GM18867 (cell line): ENCODE data around the gene APOB.

ENCODE experiments used
- ATAC-seq: cut with Tn5 transposase; IDR thresholded peaks from one replicate; pipeline ENCODE4 v1.9.1; 2021; ENCODE audit warnings: mild to moderate bottlenecking, moderate library complexity; ENCODE audit not compliant: unreplicated experiment

APOB gene

DNA sequence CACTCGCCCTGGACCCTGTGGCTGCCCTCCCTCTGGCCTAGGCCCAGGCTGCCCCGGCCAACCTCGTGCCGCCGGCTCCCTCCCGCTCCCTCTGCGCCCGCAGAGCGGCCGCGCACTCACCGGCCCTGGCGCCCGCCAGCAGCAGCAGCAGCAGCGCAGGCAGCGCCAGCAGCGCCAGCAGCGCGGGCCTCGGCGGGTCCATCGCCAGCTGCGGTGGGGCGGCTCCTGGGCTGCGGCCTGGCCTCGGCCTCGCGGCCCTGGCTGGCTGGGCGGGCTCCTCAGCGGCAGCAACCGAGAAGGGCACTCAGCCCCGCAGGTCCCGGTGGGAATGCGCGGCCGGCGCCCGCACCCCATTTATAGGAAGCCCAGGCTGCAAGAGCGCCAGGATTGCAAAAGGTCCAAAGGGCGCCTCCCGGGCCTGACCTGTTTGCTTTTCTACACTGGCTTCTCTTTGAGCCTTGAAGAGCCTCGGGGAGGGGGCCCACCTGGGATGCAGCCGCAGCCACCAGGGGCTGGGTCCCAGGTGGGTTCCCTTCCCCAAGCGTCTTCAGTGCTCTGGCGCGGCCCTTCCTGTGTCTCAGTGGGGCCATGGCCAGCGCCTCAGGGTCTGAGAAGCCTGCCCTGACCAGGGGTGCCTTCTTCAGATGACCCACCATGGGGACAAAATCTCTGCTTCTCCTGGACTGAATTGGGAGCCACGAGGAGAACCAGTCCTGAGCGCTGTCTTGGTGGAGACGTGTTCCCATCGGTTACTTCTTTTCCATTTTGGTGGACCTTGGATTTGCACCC is at the start of gene APOB:
APOB (minus strand) TSS at position 330 of the 789 bp plus-strand sequence; CDS start at position 202, 128 bp downstream.
- ATAC-seq = no peak

- no peak for ATAC-seq
These were observed 48.5 kb upstream of the APOB start for GRCh38 chr2:21092308-21092869.

- no peak for ATAC-seq
These were observed 40.5 kb upstream of the APOB start for GRCh38 chr2:21084401-21084800.

GRCh38 chr2:21083482-21083881 is 39.6 kb upstream of the APOB start:
- ATAC-seq = no peak

DNA sequence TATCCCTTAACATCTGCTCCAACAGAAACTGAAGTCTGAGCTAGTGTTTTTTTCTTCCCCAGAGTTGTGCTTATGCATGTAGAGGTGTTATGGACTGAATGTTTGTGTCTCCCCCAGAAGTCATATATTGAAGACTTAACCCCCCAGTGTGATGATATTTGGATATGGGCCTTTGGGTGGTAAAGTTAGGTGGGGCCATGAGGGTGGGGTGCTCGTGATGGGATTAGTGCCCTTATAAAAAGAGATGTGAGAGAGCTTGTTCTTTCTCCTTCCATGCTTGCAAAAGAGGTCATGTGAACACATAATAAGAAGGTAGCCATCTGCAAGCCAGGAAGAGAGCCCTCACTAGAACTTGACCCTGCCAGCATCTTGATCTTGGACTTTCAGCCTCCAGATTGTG is 34.4 kb upstream of the APOB start:
- ATAC-seq = no peak

- ATAC-seq = no peak
These were observed 28.8 kb upstream of the APOB start for GRCh38 chr2:21072477-21073242.

DNA sequence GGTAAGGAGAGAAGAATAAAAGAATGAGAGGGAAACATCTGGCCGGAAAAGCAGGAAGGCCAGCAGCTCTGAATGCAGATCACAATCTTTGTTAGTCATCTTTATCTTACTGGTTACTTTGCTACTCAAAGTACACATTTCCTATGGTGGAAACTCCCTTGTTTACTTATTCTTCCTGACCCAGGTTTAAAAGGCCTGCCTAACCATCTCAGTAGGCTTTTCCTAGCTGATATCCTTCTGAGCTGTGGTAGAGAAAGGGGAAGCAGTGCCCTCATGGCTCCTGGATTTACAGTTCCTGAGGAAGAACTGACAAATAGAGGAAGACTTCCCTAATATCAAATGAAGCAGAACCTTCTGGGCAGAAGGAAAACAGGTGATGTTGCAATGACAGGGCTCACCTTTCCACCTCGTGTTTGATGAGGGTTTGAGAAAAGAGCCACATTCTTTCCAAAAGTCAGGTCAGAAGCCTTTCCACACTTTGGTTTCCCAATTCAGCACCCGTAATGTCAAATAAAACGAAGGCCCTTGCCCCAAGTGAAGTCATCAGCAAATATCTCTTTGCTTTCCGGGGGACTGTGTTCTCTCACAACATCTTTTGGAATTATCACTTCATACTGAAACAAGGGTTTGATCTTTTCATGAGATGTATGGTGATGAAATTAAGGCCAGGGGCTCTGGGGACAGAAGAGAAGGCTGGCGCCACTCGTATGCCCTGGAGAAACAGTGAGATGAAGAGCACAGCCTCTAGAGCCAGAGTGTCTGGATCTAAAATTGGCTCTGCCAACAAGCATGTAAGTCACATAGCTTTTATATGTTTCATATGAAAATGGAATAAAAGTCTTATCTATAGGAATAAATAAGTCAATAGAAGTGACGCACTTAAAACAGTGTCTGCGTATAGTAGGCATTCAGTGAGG is 26.7 kb upstream of the APOB start:
- ATAC-seq = no peak

GRCh38 chr2:21069746-21070340 is 26.0 kb upstream of the APOB start:
- ATAC-seq = no peak

DNA sequence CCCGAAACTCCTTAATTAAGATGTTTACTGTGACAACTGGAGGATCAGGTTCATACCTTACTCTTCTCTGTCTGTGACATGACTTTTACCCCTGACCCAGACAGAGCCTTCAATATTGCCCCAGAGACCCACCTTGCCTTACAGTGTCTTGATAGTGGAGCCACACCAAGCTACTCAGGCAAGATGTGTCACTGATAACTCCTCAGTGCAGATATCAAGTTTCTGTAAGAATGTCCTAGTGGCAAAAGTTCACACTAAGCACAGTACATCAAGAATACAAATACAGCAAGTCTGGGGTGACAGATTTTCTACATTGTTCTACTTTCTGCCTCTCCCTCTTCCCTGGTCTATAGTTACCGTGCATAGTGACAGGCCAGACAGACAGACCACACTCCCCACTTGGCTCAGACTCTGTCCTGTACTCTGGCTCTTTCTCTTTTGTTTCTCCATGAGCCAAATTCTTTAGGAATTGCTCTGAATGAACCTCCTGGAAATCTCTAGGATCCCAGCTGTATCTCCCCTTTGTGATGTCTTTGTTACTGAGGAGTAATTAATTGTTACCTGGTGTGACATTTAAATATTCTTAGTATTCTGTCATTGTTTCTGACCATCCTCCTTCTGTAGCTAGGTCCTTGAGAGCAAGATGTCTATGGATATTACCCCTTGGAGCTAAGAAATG is 24.1 kb upstream of the APOB start:
- ATAC-seq = no peak

DNA sequence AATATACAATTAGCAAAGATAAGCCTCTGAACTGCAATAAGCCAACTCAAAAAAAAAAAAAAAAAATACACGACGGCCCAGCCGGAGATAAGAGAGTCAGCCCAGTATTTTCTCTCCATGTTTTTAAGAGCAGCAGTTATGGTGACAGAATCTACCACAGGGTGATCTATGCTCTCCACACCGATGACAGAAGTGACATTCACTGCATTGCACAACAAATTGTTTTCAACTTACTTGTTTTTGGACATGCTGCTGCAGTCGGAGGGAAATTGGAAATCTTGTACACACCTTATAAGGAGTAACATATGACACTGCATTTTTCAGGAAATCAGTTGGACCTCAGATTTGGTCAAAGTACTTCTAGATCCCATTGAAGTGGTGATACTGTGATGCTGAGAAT is 23.3 kb upstream of the APOB start:
- ATAC-seq = no peak

- no peak for ATAC-seq
These were observed 16.2 kb upstream of the APOB start for GRCh38 chr2:21059885-21060610.

DNA sequence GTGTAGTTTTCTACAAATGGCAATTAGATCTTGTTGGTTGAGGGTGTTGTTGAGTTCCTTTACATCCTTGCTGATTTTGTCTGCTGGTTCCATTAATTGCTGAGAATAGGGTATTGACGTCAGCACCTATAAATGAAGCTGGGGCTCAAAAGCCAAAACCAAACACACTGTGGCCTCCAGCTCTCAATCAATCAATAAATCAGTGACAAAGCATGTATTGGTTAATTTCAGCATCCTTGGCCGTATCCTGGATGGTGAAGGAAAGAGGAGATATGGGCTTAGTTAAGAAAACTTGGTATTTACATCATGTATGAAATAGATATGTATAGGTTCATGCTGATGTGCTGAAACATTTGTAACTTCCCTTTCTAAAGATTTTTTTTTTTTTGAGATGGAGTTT is 13.2 kb upstream of the APOB start:
- no peak for ATAC-seq

DNA sequence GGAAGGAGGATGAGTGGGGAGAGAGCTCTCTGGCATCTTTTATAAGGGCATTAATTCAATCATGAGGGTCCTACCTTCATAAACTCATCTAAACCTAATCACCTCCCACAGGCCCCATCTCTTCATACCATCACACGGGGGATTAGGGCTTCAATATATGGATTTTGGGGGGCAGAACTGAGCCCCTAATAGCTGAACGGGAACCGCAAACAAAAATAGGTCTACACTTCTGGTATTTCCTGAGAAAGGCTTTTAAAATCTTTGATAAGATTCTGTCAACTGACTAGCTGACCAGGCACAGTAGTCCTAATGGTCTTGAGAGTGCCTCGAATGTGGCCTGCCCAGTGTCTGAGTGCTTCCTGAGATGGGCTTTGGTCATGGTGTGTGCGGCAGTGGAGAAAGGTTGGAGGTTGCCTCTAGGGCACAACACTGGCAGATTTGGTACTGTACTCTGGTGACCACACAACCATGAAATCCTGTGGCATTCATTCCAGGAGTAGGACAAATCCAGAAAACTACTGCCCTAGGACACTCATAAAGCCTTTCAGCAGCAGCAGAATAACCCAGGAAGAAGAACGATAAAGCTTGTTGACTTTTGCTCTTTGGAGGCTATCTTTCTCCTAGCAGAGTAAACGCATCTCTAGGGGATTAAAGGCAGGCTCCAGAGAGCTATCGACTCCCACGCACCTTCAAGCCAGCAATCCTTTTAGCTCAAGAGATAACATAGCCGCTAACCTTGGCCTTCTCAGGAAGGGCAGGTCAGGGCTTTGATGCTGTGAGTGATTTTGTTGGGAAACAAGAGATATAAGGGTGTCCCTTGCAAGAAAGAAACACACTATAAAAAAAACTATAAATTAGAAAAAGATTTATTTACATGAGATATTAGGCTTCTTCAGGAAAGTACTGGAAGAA is 12.3 kb upstream of the APOB start:
- no peak for ATAC-seq

- no peak for ATAC-seq
These were observed 11.6 kb upstream of the APOB start for GRCh38 chr2:21055451-21055850.

- no peak for ATAC-seq
These were observed 10.1 kb upstream of the APOB start for GRCh38 chr2:21054011-21054410.

- no peak for ATAC-seq
These were observed 8.2 kb upstream of the APOB start for GRCh38 chr2:21052044-21052443.

GRCh38 chr2:21050164-21050563 is 6.3 kb upstream of the APOB start:
- ATAC-seq = no peak
